NCI-H524 (cell line): ENCODE data around the gene RBM45.
A peak's percentile ranks its signal among the peaks of the same experiment; 100 is the strongest.
"Not testable (repeated sequence)": the region's sequence is repeated elsewhere in the genome, so short reads cannot be mapped to it uniquely, and the experiment has no call there.

ENCODE experiments used
- DNase-seq, 2 experiments: peaks; one replicate each; lab custom pipeline; 2025; lab: John Stamatoyannopoulos, UW

RBM45 gene

DNA sequence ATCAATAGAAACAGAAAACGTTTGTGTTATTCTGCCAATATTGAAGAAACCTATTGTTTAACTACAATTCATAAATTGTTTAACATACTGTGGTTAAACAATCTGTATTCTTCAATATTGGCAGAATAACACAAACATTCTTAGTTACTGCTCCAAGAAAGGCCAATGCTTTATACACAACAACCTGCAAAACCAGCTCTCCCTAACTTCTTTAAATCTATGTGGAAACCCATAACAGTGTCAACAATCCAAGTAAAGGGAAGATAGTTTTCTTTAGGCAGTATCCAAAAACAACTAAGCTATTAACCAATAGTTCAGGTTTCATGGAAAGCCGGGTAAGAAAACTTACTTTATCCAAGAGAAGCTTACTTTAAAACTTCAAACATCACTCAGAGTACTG lies 6.2 kb upstream of the RBM45 start:
- DNase-seq, result no peak

DNA sequence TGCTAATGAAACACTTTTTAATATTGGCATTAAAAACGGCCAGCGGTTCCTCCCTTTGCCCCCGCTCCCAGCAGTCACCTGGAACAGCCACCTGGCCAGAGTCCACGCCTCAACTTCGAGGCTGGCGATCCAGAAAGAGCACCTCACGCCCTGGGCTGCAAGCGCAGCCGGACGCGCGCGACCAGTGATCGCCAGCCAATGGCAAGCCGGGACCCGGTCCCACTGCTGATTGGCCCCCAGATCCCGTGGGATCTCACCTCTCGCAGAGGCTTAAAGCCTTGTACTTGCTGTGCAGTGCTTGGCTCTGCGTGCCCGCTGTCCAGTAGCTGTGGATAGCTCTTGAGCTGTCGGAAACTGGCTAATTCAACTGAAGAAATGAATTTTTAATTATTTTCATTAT lies 4.1 kb upstream of the RBM45 start:
- no peak for DNase-seq

DNA sequence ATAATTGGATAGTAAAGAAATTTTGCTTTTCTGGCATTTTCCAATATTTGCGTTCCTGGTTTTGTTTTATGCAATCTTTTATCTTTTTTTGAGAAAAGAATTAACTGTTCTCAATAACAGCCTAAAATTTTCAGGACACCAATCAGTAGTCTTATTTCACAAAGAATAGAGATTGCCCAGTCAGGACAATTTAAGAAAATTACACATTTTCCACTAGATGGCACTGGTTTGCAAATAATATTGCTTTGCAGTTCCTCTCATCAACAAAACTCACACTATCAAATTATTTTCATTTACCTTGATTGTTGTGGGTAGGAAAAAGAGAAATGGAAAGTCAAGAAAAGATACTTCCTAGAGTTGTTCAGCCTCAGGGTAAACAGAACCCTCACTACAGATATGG lies 2.4 kb upstream of the RBM45 start:
- peak; percentile 4 to 63 for DNase-seq

DNA sequence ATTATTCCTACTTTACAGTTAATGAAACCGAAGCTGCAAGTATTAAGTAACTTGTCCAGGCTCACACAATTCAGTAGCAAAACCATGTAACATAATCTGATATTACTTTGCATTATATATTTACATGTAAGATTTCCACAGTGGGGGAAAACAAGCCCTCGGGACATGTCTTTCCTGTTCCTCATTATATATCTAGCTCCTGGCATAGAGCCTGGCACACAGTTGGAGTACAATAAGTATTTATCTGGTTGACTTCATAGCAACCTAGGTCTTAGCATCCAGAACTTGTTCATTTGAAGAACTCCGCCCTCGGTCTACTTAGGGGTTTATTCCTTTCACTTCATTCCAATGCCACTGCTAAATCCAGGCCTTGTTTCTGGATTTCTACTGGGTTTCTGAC lies 1.6 kb upstream of the RBM45 start:
- no peak for DNase-seq

DNA sequence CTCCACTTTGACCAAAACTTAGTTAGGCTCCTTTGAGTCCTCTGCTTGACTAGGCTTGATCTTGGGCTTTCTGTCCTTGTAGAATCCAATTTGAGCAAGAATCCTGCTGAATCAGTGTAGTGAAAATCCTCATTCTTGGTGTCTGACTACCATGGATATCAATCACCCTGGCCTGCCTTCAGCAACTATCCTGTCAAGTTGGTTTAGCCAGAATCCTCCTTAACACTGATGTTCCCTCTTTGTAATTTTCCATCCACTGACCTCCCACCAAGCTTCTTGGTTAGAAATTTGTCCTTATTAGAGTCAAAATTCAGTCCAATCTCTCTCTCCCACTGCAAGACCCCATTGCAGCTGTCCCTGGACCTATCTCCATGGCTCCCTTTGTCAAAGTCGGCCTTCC lies 494 bp upstream of the RBM45 start:
- DNase-seq, result no peak

DNA sequence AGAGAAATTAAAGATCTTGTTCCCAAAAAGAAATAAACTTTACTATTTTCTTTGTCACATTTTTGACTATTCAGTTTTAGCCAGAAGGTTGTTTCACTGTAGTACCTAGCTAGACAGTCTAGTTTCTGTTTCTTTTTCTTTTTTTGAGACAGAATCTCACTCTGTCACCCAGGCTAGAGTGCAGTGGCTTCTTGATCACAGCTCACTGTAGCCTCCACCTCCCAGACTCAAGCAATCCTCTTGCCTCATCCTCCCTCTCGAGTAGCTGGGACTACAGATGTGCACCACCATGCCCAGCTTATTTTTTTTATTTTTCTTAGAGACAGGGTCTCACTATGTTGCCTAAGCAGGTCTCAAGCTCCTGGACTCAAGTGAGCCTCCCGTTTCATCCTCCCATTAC lies 2.2 kb downstream of the RBM45 start:
- DNase-seq, result no peak

DNA sequence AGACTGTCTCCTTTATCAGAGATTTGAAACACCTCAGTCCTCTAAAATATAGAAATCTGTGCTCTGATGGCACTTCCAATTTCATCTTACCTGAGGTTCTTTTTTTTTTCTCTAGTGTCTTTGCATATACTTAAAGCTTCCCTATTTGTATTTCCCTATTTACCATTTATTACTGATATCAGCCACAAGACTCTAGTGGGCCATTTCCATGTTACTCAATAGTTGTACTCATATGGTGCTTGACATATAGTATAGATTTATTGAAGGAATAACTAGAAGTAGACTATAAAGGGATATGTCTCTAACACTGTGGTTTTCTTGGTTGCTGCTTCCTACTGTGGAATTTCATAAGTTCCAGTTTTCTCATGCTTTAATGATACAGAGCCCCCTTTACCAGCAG lies 3.0 kb downstream of the RBM45 start:
- no peak for DNase-seq

DNA sequence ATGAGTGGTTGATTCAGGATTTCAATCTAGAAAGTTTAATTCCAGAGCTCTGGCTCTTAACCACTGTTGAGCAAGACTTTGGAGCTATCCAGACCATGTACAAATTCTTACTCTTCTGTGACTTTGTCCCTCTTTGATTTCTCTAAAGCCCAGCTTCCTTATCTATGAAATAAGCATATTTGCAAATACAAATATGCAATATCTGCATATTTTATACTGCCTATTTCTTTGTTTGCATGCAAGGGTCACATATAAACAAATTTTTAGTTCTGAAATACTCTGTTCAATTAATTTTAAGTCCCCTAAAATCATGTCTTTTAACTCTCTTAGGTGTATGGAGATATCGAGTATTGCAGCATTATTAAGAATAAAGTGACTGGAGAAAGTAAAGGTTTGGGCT lies 5.5 kb downstream of the RBM45 start:
- DNase-seq, result no peak

DNA sequence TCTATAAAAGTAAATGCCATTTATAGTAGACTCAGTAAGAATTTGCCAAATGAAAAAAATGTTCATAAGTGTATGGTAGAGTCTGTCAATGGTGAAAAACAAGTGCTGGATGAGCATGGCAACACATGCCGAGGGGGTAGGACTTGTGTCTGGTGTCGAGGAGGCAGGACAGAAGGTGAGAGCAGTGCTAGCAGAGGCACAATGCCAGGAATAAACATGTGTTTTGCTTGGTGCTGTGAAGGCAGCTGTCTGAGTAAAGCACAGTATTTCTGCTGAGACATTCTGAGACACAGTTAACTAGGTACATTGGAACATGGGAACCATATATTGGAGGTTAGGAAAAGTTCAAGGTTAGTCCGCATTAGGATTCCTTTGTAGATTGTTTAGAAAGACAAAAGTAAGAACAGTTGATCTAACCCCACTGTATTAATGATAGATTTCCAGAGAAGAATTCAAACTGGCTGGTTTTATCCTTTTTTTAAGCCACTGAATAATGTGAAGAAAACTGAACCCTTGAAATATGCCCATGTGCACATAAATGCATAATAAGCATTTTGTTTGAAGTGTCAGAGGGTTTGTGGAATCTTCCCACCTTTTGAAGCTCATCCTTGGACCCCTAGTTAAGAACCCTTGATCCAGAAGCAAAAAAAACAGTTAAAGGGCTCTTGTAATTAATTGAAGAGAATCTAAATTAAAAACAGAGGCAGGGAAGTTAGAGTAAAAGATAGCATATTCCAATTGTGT lies 7.1 kb downstream of the RBM45 start:
- DNase-seq, result peak in 1 of 2 experiments; percentile 4

DNA sequence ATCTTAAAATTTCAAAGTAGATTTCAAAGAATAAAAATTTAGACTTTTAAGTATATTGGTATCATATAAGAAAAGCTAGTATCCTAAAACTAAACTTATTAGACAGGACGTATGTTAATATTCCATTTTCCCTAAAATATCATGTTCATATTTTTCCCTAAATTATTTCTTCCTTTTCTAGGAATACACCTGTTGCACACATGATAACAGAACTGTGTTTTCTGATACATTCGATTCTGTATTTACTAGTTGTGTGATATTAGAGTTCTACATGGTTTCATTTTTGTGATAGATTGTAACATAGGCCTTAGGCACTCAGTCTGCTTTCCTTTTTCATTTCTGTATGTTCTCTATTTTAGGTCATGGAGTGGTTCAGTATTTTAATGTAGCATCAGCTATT lies 10.9 kb downstream of the RBM45 start:
- DNase-seq, result no peak

DNA sequence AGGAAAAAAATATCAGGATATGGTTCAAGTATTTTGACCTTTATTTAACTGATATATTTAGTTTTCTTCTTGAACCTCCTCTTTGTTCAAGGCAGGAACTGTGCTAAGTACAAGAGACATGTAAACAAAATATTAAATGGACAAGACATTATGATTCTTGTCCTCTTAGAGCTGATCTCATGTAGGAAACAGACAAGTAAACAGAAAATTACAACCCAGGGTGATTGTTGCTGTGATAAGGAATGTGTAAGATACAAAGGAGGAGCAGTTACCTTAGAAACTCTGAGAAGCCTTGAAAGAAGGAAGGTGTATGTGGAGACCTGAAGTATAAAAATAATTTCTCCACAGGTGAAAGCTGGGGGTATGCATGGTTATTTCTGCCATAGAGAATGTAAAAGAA lies 12.9 kb downstream of the RBM45 start:
- no peak for DNase-seq

DNA sequence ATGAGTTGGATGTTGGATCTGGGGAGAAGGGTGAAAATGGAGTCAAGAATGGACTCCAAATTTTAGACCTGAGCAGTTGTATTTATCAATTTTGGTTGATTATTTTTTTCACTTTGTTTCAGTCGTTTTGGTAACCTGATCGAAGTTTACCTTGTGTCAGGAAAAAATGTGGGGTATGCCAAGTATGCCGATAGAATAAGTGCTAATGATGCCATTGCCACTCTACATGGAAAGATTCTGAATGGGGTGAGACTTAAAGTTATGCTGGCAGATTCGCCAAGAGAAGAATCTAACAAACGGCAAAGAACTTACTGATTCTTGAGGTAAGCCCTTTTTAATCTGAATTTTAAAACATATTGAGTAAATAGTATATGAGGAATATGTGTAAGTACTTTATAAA lies 13.6 kb downstream of the RBM45 start:
- no peak for DNase-seq

DNA sequence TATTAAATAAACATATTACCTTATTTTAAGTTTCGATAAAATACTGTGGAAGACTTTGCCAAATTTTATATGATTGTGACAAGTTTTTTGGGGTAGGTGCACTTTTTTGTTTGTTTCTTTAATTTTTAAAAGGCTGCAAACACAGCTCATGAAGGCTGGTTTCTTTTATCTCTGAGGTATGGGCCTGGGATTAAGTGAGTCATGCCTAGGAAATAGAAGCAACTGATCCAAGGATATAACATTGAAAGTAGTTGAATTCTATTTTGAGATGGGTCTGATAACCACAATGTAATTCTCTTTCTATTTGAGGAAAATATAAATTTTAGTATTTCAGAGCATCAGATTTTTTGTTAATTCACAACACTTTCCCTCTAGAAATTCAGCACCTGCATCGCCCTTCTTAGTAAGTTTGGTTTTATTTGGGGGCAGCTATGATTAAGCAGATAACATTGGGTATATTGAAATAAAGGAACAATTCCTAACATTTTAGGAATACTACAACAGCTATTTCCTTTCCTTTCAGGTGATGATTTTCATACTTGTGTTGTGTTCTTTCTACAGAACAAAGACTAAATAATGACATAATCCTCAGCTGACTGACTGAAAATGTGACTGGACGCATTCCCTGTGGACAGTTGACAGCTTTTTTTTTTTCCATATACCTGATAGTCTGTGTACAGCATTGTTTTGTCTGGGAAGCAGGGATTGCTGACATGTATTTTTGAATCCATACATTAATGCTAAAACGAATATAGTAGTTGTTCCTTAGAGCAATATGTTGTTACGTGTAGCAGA lies 16.8 kb downstream of the RBM45 start:
- DNase-seq, result no peak

DNA sequence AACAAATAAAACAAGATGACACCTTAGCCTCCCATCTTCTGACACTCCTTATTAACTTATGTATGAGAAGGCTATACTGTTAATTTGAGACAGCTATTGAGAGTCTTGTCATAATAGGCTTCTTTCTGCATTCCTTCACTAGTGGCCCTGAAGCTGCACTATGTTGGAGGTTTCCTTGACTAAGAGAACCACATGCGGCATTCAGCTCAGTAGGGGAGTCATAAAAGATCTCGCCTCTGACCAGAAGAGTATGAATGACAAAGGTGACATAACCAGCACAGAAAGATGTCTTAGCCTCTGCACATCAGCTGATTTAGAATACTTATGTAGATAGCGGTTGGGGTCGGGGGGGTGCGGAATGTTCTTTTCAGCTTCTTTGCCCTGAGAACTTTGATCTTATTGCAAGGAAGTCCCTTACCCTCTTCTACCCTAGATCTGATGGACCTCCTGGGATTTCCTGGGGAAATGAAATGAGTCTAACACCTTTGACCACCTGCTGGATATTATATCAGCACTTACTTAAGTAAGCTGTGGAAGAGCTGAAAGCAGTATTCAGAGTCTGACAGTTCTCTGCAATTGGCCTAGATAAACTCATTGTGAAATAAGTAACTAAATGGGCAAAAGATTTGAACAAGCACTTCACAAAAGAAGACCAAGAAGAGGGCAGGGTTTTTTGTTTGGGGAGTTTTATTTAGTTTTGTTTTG lies 24.2 kb downstream of the RBM45 start:
- no peak for DNase-seq

DNA sequence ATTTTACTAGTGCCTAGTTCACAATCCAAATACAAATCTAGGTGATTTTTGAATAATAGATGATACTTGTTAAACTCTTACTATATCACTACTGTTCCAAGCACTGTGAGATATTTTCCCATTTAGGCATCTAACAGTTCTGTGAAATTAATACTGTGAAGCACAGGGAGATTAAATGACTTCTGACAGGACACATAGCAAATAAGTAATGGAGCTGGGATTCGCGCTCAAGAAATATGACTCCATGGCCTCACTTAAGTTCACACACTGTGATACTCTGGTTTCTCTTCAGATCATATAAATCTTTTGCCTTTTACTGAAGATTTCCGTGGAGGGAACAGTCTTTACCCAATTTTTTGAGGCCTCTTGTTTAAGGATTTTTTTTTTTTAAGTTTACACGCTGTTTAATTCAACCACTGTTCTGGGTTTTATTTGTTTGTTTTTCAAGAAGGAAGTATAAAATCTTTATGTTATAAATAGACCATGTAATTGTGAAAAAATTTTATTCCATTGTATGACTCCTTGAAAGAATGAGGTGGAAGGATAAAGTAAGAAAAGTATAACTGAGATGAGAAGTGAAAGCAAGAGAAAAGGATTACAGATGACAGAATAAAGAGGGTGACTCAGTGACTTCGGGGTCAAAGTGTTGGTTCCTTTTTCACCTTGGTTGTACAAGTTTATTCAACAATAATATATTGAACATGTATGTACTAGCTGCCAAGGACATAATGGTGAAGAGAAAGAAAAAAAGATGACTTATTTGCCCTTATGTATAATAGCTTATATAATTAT lies 30.2 kb downstream of the RBM45 start:
- peak; percentile 20 to 52 for DNase-seq

DNA sequence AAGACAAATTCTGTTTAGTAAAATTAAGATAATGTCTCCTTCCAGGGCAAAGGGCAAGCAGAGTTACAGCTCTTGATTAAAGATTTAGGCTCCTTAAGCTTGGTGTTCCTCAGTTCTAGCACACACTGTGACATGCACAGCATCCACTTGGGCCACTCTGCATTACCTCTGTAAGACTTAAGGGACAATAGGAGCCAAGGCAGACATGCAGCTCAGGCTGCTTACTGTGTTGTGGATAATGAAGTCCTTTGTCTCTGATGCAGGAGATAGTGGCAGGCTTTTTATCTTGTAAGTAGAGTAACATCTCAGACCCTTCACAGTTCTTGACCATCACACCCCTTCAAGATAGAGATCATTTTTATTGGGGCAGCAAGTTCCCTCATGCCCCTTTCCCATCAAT lies 31.2 kb downstream of the RBM45 start:
- no peak for DNase-seq

DNA sequence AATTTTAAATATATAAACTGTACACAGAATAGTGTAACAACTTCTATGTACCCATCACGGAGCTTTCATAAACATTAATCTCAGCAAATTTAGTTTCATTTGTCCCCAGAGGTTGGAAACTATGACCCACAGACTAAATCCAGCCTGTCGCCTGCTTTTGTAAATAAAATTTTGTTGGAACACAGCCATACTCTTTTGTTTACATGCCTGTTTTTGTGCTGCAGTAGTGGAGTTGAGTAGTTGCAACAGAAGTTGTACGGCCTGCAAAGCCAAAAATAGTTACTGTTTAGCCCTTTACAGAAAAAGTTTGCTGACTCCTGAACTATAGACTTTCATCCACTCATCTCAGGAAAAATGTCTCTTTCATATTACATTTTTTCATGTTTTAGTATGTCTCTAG lies 39.8 kb downstream of the RBM45 start:
- DNase-seq, result no peak

DNA sequence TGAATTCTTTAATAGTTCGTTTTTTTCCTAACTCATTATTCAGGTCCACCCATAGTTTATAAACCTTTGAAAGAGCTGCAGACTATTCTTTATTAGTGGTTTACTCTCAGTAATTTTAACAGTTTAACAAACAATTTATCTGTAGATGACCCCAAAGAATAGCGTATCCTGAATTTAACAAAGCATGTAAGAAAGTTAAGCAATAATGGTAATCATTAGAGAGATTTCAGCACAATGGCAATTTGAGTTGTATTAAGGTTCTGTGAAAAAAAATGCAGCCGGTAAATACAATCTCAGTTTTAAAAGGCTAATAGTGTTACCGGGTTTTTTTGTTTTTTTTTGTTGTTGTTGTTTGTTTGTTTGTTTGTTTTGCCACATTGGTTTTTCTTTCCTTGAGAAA lies 40.3 kb downstream of the RBM45 start:
- DNase-seq, result no peak

DNA sequence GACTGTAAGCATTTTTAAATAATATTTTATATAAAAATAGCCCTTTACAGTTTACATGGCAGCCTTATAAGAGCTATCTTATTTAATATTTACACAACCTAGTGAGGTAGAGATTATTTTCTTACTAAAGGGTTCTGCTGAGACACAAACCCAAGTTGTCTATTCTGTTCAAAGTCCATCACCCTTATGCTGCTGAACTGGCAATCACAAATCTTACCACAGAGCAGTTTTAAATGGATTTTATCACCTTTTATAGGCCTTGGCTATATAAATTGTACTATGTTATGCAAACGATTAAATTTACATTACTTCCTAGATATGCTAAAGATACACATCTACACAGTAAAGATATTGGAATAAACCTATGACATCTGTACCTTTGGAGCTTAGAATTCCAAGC lies 40.7 kb downstream of the RBM45 start:
- no peak for DNase-seq

DNA sequence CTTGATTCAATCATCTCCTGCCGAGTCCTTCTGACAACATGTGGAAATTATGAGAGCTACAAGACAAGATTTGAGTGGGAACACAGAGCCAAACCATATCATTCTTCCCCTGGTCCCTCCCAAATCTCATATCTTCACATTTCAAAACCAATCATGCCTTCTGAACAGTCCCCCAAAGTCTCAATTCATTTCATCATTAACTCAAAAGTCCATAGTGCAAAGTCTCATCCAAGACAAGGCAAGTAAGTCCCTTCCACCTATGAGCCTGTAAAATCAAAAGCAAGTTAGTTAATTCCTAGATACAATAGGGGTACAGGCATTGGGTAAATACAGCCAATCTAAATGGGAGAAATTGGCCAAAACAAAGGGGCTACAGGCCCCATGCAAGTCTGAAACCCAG lies 41.6 kb downstream of the RBM45 start:
- DNase-seq, result not testable (repeated sequence)

DNA sequence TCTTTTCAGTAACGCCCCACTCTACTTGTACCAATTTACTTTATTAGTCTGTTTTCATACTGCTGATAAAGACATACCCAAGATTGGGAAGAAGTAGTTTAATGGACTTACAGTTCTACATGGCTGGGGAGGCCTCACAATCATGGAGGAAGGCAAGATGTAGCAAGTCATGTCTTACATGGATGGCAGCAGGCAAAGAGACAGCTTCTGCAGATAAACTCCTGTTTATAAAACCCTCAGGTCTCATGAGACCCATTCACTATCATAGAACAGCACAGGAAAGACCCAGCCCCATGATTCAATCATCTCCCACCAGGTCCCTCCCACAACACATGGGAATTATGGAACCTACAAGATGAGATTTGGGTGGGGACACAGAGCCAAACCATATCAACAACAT lies 43.3 kb downstream of the RBM45 start:
- DNase-seq, result no peak

DNA sequence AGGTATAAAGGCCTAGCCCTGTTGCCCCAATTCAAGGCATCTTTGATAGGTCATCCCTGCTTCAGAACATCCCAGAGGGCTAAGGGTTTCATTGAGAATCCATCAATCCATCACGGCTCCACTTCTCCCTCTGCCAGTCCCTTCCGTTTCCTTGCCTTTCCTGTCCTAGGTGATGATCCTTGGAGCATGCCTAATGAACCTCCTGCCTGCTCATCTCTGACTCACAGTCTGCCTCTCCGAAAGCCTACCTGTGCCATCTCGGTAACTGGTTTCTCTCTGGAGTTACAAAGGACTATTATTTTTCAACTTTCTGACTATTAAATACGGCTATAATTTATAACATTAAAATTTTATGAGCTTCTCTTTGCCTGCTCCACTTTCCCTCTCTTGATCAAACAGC lies 45.3 kb downstream of the RBM45 start:
- no peak for DNase-seq
